NOMO-1 (cell line): ENCODE data around the gene RBKS.

Experiments
- DNase-seq, 2 experiments: peaks; one replicate each; lab custom pipeline; 2025; ENCODE audit not compliant: unreplicated experiment in 2 of 2; lab: John Stamatoyannopoulos, UW

Gene RBKS

DNA sequence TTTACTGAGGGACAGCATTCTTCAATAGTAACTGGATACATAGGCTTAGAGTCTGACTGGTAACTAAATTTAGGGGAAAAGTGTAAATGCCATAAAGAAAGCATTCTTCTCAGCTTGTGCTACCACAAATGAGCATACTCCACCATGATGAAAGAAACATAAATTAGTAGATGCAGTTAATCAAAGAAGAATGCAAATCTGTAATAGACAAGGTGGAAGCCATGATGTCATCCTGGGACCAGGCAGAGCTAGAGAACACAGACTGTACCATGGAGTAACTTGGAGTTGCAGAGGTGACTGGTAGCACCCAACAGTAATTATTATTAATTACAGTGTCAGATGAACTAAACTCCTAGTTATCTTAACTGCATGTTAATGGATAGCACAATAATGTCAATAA, 51.7 kb downstream of the RBKS start:
- no peak for DNase-seq

DNA sequence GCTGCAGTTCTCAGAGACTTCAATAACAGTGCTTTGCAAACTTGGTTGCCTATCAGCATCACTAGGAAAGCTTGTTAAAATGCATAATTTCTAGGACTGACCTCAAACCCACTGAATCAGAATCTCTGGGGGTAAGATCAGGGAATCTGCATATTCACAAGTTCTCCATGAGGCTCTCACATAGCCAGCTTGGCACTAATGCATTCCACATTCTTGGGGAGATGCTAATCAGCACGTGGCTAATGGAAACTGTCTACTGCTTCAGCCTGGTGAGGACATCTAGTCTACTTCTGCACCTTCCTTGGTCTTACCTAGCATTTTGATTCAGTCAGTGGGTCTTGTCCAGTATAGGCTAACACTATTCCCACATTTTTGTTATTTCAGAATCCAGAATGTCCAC, 56.3 kb downstream of the RBKS start:
- DNase-seq = no peak

DNA sequence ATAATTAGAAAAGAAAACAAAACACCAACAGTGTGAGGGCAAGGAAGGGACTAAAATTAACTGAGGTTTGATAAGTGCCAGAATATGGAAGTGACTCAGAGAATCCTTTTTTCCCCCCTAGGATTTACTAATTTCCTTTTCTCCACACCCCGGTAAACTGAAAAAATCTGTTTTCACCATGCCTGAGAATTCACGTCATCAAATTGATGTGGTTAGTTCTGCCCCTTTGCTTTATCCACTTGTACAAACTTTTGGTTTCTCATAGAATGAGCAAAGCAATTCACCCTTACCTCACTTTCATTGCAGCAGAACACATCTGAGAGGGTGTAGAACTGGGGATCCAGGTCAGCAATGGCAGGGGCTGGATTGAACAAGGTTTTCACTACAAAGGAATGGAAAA, 57.8 kb downstream of the RBKS start:
- peak; percentile 54 to 80 for DNase-seq

DNA sequence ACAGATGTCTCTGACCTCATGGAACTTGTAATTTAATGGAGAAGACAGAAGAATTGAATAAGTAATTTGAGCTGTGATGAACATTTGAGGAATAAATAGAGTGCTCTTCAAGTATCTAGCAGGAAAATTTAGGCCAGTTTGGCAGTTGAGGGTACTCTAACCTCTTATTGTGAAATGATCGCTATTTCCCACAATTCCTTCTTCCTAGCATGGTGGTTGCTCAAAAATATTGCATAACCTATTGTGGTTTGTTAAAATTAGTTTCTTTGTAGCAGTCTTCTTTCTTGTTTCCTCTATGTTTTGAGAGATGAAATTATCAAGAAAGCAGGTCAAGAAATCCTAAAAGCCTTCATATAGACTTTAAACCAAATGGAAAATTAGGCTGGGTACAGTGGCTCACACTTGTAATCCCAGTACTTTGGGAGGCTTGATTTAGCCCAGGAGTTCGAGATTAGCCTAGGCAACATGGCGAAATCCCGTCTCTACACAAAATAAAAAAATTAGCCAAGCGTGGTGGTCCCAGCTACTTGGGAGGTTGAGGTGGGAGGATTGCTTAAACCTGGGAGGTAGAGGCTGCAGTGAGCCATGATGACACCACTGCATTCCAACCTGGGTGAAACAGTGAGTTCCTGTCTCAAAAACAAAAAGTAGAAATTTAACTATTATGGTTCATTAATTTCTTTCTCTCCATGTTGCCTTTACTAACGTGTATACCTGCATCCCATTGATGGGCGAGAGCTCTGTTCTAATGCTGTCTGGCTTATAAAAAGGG, 58.7 kb downstream of the RBKS start:
- peak; percentile 81 to 96 for DNase-seq

DNA sequence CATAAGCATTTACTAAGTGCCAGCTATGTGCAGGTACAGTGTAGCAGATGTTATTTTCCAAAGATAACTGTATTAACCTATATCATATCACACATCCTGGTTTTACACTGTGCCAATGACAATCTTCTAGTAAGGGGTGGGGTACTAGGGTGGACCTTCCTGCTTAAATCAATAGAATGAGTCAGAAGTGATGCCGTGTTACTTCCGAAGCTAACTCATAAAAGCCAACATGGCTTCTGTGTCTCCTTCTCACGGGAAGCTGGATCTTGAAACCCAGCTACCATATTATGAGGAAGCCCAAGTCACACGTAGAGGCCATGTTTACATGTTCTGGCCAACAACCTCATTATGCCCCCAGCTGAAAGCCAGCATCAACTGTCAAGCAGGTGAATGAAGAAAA, 59.5 kb downstream of the RBKS start:
- DNase-seq = peak in 1 of 2 experiments; percentile 64

DNA sequence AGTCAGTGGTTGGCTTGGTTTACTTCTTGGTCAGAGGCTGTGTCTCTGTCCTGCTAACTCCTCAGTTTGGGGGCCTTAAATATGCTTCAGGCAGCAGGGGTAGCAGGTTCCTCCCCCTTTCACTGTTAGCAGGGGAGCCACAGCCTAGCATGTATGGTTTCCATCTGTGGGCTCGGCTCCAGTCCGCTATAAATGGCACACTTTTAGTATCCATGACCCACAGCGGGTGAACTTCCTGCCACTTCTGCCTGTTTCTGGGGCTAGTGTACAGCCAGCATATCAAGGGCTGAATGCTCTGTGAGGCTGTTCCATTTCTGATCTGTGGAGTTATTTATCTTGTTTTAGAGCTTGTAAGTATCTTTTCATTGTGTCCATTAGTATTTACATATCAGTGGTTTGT, 60.4 kb downstream of the RBKS start:
- DNase-seq = no peak

DNA sequence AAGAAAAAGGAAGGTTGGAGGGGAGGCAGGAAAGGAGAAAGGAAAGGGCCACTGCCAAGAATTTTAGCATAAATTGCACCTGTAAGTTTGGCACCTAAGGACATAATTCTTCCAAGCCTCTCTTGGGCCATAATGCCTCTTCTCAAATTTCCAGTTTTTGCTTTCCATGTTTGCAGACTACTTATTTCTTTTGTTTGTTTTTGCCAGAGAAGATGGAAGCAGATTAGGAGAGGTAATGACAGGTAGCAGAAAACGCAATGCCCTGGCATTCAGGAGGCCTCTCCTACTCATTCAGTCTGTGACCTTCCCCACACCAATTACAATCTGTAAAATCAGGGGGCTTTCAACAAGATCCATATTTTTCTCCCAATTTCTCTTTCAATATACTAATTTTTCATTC, 61.9 kb downstream of the RBKS start:
- DNase-seq = no peak

DNA sequence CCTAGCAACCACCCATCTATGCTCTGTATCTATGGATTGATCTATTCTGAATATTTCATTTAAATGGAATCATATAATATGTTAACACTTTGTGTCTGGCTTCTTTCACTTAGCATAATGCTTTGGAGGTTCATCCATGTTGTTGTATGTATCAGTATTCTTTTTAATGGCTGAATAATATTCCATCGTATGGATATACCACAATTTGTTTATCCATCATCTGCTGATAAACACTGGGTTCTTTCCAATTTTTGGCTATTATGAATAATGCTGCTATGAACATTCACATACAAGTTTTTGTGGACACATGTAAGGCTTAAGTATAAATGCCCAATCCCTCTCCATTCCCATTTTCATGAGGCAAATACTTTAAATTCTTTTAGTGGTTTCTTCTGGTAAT, 65.8 kb downstream of the RBKS start:
- no peak for DNase-seq

DNA sequence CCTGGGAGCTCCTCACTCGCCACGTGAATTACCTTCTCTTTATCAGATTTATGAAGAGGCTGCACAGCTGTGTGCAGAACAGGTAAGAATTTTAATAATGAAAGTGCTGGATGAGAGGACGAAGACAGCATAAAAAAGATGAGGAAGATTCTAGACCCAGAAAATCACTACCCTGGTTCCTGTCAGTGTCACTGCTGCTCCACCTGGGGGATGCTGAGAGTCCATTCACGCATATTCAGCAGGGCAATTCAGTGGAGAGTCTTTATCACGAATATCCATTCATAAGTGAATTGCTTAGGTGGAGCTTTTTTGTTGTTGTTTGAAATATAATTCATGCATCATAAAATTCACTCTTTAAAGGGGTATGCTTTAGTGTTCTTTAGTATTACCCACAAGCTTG, 66.6 kb downstream of the RBKS start:
- no peak for DNase-seq

DNA sequence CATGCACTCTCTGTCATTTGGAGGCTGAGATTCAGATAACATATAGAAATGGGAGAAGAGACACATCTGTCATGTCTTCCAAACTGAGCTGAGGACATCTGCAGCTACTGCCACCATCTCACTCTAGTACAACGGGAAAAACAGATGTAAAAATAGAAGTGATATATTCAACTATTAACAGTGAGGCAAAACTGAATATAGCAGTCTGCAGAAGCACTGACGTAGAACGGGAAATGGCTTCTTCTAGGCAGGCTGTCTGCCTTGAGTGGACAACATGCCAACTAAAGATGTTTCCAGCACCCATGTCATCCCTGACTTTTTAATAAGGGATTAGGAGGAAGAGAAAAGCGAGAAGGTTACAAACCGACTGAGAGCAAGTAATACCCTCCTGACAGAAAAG, 67.1 kb downstream of the RBKS start:
- DNase-seq = no peak

DNA sequence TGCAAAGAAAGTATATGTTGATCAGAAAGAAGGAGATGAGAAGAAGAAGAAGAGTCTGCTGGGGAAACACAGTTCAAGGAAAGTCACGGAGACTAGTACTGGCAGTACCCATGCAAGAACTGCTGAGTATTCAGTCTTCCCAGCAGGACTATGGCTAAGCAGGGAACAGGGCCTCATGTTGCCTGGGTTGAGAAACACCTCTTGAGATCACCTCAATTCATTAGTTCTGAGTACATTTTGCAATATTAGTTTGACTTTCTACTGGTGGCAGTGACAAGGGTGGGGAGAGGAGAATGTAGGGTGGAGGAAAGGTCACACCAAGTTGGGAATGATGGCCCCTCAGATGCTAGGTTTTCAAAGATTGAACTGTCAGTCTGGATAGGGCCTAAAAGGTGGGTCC, 68.1 kb downstream of the RBKS start:
- no peak for DNase-seq

DNA sequence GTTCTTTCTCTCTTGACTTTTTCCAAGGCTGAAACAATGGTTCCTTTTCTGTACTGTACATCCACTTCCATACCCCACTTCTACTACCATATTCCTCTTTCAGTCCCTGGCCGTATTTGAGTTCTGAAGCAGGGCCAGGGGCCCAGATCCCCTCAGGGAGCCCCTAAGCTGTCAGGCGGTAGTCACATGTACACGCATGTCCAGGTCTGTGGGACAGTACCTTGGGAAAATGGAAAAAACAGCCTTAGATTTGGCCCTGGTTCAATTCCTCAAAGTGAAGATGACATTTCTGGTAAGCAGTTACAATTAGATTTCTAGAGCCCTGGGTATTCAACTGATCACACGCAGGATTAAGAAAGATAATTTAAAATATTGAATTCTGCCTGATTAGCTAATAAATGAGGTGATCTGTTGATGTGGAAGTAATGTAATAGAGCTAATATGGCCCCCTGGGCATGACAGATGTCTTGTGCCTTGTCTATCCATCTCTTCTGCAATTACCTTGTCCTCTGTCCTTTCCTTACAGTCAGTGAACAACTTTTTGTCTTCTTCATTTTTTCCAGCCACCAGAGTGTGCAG, 74.2 kb downstream of the RBKS start:
- no peak for DNase-seq

DNA sequence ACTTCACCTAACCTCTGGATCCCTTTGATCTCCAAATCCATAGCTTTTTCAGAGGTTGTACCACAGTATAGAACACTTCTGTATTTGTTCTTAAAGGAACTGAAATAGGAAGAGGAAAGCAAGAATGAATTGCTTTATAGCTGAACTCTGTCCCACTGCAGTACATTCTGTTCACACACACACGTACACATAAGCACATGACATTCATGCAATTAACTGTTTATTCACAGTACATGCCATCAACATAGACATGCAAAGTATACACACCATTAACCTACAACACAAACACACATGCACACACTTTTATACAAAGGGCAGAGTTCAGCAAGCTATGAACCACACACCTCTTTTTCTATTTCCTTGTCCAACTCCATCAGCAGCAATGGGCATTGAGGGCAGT, 75.4 kb downstream of the RBKS start:
- no peak for DNase-seq

DNA sequence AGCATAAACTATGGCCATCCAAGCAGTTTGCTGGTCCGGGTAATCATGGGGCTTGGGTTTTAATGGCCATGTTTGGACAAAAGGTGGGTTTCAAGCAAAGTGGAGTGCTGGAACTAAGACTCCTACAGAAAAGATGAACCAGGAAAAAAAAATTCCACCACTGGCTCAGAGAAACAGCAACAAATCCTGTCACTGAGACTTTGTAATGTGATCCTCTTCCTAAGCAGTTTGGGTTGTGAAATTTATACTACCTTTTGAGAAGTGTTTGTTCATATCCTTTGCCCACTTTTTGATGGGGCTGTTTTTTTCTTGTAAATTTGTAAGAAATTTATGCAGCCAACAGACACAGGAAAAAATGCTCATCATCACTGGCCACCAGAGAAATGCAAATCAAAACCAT, 78.4 kb downstream of the RBKS start:
- DNase-seq = no peak

DNA sequence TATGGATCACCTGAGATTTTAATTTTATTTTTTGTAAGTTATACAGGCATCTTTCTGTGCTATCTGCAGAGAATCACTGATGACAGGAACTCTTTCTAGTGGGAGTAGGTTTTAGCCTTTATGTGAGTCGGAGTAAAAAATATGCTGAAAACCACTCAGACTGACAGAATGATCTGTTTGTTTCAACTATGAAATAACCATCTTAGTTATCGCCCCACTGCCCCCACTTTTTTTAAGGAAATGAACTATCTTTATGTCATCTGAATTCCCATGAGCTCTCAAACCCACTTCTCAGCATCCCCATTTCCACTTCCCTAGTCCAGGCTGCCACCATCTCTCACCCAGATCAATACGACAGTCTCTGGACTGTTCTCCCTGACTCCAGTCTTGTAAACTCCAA, 79.7 kb downstream of the RBKS start:
- peak; percentile 37 to 45 for DNase-seq

DNA sequence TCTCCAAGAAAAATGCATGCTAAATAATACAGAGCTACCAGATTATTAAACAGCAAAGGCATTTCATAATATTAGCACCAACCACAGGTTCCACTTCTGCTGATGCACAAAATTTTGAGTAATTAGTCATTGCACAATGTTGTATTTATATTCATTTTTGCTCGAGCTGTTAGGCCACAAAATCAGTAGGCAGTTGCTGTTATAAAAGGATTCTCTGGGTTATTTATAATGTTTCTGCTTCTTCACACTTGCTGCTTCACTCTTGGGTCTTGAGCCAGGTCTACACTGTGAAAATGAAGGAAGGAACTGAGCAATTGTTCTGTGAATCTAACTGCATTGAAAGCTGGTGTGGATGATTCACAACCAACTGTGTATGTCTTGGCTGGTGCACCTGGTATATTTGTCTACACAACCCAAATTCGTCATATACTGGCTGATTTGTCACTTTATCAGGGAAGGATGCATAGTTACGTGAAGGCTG, 80.4 kb downstream of the RBKS start:
- DNase-seq = peak; percentile 93 to 100

DNA sequence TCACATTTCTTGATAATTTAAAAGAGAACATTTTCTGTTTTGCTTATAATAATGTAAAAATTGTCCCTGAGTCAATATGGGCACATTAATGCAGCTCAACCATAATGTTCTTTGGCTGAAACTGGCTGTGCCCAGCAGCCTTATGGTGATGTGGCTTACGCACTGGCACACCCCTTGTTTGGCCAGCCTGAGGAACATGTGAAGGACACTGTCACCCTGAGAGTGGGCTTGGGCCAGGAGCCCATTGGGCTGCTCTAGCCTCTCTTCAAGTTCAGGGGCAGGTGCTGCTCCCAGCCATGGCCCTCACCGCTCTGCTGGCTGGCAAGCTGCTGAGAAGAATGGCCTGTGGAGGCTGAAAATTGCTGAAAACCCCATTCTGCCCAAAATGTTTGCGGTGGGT, 81.2 kb downstream of the RBKS start:
- DNase-seq = no peak

DNA sequence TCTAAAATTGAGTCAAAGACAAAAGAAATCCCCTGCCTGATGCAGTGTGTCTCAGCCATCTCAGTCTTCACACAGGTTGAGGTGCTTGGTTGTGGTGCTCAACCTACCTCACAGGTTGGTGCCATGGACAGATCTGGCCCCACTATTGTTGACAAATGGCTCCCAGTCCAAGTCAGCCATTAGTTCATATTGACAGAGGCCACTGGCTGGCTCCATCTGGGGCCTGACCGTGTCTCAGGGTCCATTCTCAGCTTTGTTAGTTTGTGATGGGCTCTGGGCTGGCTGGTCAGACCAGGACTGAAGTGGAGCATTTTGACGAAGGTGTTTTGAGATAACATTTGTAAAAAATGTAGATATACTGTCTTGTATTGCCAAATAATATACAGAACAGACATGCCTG, 81.8 kb downstream of the RBKS start:
- DNase-seq = no peak

DNA sequence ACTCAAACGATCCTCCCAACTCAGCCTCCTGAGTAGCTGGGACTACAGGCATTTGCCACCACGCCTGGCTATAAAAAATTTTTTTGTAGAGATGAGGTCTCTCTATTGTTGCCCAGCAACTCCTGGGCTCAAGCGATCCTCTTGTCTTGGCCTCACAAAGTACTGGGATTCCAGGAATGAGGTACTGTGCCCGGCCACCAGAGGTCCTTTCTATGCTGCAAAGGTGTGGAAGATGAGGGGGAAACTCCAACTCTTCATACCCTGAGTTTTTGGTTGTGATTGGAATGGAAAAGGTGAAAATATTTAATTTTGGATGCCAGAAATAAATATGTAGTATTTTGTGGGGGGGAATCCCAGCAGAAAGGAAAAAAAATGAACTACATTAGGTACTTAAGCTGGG, 82.7 kb downstream of the RBKS start:
- DNase-seq = no peak

DNA sequence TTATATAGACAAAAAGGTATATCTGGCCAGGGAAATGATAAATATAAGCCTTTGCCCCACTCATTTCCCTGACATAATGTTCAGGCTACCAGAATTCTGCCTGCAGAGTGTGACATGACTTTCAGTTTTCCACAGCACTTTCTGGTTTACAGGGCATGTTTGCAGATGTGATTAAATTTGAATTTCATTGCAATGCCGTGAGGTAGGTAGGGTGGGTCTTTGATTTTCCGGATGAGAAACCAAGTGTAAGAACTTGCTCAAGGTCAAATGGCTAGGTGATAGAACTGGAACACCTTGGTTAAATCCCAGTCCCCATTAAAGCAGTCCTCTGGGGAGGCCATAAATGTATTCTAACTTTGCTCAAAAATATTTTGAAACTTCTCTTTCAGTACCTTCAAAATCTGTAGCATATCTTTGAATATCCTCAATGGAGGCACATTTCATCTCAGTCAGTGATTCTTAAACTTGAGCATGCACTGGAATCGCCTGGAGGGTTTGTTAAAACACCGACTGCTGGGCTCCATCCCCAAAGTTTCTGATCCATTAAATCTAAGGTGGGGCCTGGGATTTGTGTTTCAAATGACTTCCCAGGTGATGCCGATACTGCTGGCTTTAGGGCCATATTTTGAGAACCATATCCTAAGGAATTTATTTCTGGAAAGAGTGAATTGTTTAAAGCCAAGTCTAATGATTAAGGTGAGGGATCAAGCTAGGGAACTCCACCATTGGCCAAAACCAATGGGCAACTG, 83.7 kb downstream of the RBKS start:
- no peak for DNase-seq

DNA sequence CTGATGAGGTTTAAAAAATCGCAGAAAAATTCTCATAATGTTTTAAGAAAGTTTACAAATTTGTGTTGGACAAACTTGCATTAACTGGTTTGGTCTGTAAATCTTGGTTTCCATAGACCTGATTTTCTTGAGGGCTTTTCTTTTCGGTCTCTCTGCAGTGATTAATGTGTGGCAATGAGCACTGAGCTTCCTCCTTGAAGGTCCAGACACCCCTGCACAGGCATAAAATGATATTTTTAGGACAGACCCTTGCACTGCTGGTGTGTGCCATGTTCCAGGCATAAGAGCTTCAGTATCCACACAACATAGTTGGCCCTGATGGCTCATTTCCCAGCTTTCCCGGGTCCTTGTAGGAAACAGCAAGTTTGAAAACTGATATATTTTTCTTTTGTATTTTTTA, 85.0 kb downstream of the RBKS start:
- DNase-seq = peak; percentile 50 to 77

DNA sequence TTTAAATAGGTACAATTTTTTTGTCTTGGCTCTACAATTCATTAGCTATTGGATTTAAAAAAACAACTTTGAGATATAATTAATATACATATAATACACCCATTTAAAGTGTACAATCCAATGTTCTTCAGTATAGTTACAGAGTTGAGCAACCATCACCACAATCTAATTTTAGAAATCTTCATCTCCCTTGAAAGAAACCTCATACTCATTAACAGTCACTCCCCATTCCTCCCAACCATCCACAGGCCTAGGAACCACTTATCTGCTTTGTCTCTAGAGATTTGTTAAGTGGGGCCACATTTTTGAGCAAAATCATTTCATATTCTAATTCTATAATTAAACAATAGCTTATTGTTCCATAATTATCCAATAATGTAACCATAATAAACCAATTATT, 86.0 kb downstream of the RBKS start:
- peak; percentile 75 to 89 for DNase-seq
